Measurements from ENCODE around the gene F2RL2. TPM values are rescaled to one million over a fixed set of nuclear protein-coding genes. Genes with fewer than 3 reads are reported as not detected.
A peak's percentile ranks its signal among the peaks of the same experiment; 100 is the strongest.

F2RL2 gene
- total RNA-seq = not detected

- no peak for DNase-seq (ENCODE audit: low spot score)
Observed at GRCh38 chr5:76622973-76623596, at the start of gene F2RL2. Gene F2RL2, minus strand, starts transcription at chr5:76623403. Its CDS starts 173 bp downstream, at chr5:76623230.

GRCh38 chr5:76672242-76672641 lies 49.0 kb upstream of the F2RL2 start:
- DNase-seq (ENCODE audit: low spot score) = no peak

GRCh38 chr5:76670508-76670907 lies 47.3 kb upstream of the F2RL2 start:
- DNase-seq (ENCODE audit: low spot score) = no peak

- DNase-seq (ENCODE audit: low spot score) = no peak
Observed at GRCh38 chr5:76669245-76669644, 46.0 kb upstream of the F2RL2 start.

- no peak for DNase-seq (ENCODE audit: low spot score)
Observed at GRCh38 chr5:76667495-76667894, 44.3 kb upstream of the F2RL2 start.

GRCh38 chr5:76664079-76664478 lies 40.9 kb upstream of the F2RL2 start:
- no peak for DNase-seq (ENCODE audit: low spot score)

GRCh38 chr5:76663573-76663972 lies 40.4 kb upstream of the F2RL2 start:
- DNase-seq (ENCODE audit: low spot score) = no peak

- no peak for DNase-seq (ENCODE audit: low spot score)
Observed at GRCh38 chr5:76662521-76662920, 39.3 kb upstream of the F2RL2 start.

GRCh38 chr5:76660360-76660759 lies 37.2 kb upstream of the F2RL2 start:
- DNase-seq (ENCODE audit: low spot score) = no peak

- DNase-seq (ENCODE audit: low spot score) = no peak
Observed at GRCh38 chr5:76657683-76658311, 34.6 kb upstream of the F2RL2 start.

- DNase-seq (ENCODE audit: low spot score) = no peak
Observed at GRCh38 chr5:76657091-76657490, 33.9 kb upstream of the F2RL2 start.

GRCh38 chr5:76652809-76653414 lies 29.7 kb upstream of the F2RL2 start:
- no peak for DNase-seq (ENCODE audit: low spot score)

- no peak for DNase-seq (ENCODE audit: low spot score)
Observed at GRCh38 chr5:76649140-76649539, 25.9 kb upstream of the F2RL2 start.

- no peak for DNase-seq (ENCODE audit: low spot score)
Observed at GRCh38 chr5:76643371-76643770, 20.2 kb upstream of the F2RL2 start.

GRCh38 chr5:76642390-76643040 lies 19.3 kb upstream of the F2RL2 start:
- DNase-seq (ENCODE audit: low spot score) = no peak

- peak; percentile 46 for DNase-seq (ENCODE audit: low spot score)
Observed at GRCh38 chr5:76641514-76642120, 18.4 kb upstream of the F2RL2 start.

- DNase-seq (ENCODE audit: low spot score) = no peak
Observed at GRCh38 chr5:76638479-76638878, 15.3 kb upstream of the F2RL2 start.

- no peak for DNase-seq (ENCODE audit: low spot score)
Observed at GRCh38 chr5:76637490-76637889, 14.3 kb upstream of the F2RL2 start.

- DNase-seq (ENCODE audit: low spot score) = no peak
Observed at GRCh38 chr5:76634661-76635060, 11.5 kb upstream of the F2RL2 start.

- DNase-seq (ENCODE audit: low spot score) = no peak
Observed at GRCh38 chr5:76626738-76627137, 3.5 kb upstream of the F2RL2 start.

- no peak for DNase-seq (ENCODE audit: low spot score)
Observed at GRCh38 chr5:76625087-76625815, 2.0 kb upstream of the F2RL2 start.

GRCh38 chr5:76622076-76622475 lies 1.1 kb downstream of the F2RL2 start:
- no peak for DNase-seq (ENCODE audit: low spot score)
